ENCODE results near the gene CDC5L. TPM values are rescaled to one million over a fixed set of nuclear protein-coding genes. Genes with fewer than 3 reads are reported as not detected.

Gene CDC5L
- total and polyA plus RNA-seq, 8 donors = 2.9 to 11.4 (median 7.5) TPM

- no peak for FAIRE-seq
- Histone ChIP-seq H3K27ac (no peak overlapping the region), H3K4me3 (no peak overlapping the region), H3K27me3 (no peaks in the 10 kb centered on the region), H3K9me3 (no peaks in the 10 kb centered on the region), H3K36me3 (no peaks in the 10 kb centered on the region), H3K4me1 (peaks cover 0 to 3% (median 0%) of the 10 kb centered on the region in 3 donors)
- no peak for DNase-seq
- TF ChIP-seq CTCF (IDR thresholded peaks at IDR 0.05) = no peak
- ATAC-seq = no peak
- intact Hi-C loops (cut with DNase I) = no loop called here
- 76 to 91% methylated on average over 5 of the region's 5 CpGs for WGBS, 2 donors
Measured at GRCh38 chr6:44454198-44454597, 66.7 kb downstream of the CDC5L start.

- no peak overlapping the region for H3K27ac ChIP-seq
- DNase-seq (peak in 3 of 6 donors; percentile 43 to 72 (median 47)), ATAC-seq (peak; percentile 48 to 91 (median 87)), FAIRE-seq (no peak)
- no peaks in the 10 kb centered on the region for H3K9me3 ChIP-seq
- H3K36me3 ChIP-seq = no peaks in the 10 kb centered on the region
- 24 to 32% methylated on average over 16 of the region's 16 CpGs for WGBS, 2 donors
- intact Hi-C loops (cut with DNase I) = no loop called here
- peak; percentile 59 to 73 (median 69) for TF ChIP-seq CTCF (IDR thresholded peaks at IDR 0.05)
- peaks cover 0 to 3% (median 0%) of the 10 kb centered on the region in 3 donors for H3K4me1 ChIP-seq
- no peaks in the 10 kb centered on the region for H3K27me3 ChIP-seq
- no peak overlapping the region for H3K4me3 ChIP-seq
Measured at GRCh38 chr6:44456070-44456965, 68.8 kb downstream of the CDC5L start.

- DNase-seq = no peak
- Histone ChIP-seq H3K4me3 (no peak overlapping the region), H3K36me3 (no peaks in the 10 kb centered on the region), H3K9me3 (no peaks in the 10 kb centered on the region), H3K27ac (no peak overlapping the region), H3K27me3 (no peaks in the 10 kb centered on the region), H3K4me1 (peaks cover 0 to 3% (median 0%) of the 10 kb centered on the region in 3 donors)
- FAIRE-seq = no peak
- ATAC-seq = no peak
- no peak for TF ChIP-seq CTCF (IDR thresholded peaks at IDR 0.05)
- WGBS, 2 donors = 71 to 80% methylated on average over 5 of the region's 5 CpGs
- intact Hi-C loops (cut with DNase I) = no loop called here
Measured at GRCh38 chr6:44456966-44457292, 69.4 kb downstream of the CDC5L start.

- Histone ChIP-seq H3K27me3 (no peaks in the 10 kb centered on the region), H3K4me3 (no peak overlapping the region), H3K9me3 (no peaks in the 10 kb centered on the region), H3K27ac (no peak overlapping the region), H3K36me3 (no peaks in the 10 kb centered on the region), H3K4me1 (peaks cover 0 to 3% (median 0%) of the 10 kb centered on the region in 3 donors)
- FAIRE-seq (no peak), DNase-seq (no peak), ATAC-seq (no peak)
- no peak for TF ChIP-seq CTCF (IDR thresholded peaks at IDR 0.05)
- 76 to 78% methylated on average over 9 of the region's 9 CpGs for WGBS, 2 donors
- intact Hi-C loops (cut with DNase I) = no loop called here
Measured at GRCh38 chr6:44457596-44457995, 70.1 kb downstream of the CDC5L start.

- ATAC-seq (no peak), FAIRE-seq (no peak), DNase-seq (no peak)
- no peak overlapping the region for H3K27ac ChIP-seq
- no peaks in the 10 kb centered on the region for H3K9me3 ChIP-seq
- no peak for TF ChIP-seq CTCF (IDR thresholded peaks at IDR 0.05)
- H3K4me1 ChIP-seq = peaks cover 0 to 3% (median 0%) of the 10 kb centered on the region in 3 donors
- intact Hi-C loops (cut with DNase I) = no loop called here
- no peak overlapping the region for H3K4me3 ChIP-seq
- 84 to 88% methylated on average over 6 of the region's 6 CpGs for WGBS, 2 donors
- no peaks in the 10 kb centered on the region for H3K27me3 ChIP-seq
- H3K36me3 ChIP-seq = no peaks in the 10 kb centered on the region
Measured at GRCh38 chr6:44458551-44458950, 71.0 kb downstream of the CDC5L start.
